Natural killer cell (primary cell): ENCODE data around the gene SPN. TPM values are rescaled to one million over a fixed set of nuclear protein-coding genes. Genes with fewer than 3 reads are reported as not detected.

Experiments
- ATAC-seq, 3 donors: fragments of 150-1000 bp in 2 of 3; fragments of 200-7000 bp in 1 of 3; cut with Tn5 transposase; 1 replicate in 1 of 3; 2 replicates in 2 of 3; pipeline ENCODE4 v1.10.0; 2021; ENCODE audit warnings: mild to moderate bottlenecking in 2 of 3, moderate library complexity in 2 of 3
- DNase-seq, 2 donors: peaks; one replicate each; pipeline versions ENCODE4 v3.0.0 to v3.0.0-alpha.2; 2013 to 2021; ENCODE audit warnings: mixed read lengths in 1 of 2
- H3K27ac ChIP-seq: one replicate; pipeline ENCODE4 v1.5.1; 2013; ENCODE audit warnings: mild to moderate bottlenecking, low read length
- H3K27me3 ChIP-seq: one replicate; pipeline ENCODE4 v1.6.1; 2013; ENCODE audit warnings: low read length; ENCODE audit not compliant: control insufficient read depth, insufficient read depth
- H3K36me3 ChIP-seq: one replicate; pipeline ENCODE4 v1.6.1; 2013; ENCODE audit warnings: low read length; ENCODE audit not compliant: control insufficient read depth, insufficient read depth
- H3K4me1 ChIP-seq: one replicate; pipeline ENCODE4 v1.6.1; 2013; ENCODE audit warnings: low read length; ENCODE audit not compliant: control insufficient read depth, insufficient read depth
- H3K4me3 ChIP-seq: one replicate; pipeline ENCODE4 v1.5.1; 2013; ENCODE audit warnings: low read length
- H3K9me3 ChIP-seq: one replicate; pipeline ENCODE4 v1.6.1; 2013; ENCODE audit warnings: low read length; ENCODE audit not compliant: control insufficient read depth, insufficient read depth
- H3K27ac Mint-ChIP-seq, 2 donors: one replicate each; pipeline ENCODE4 v1.8.0; 2022; ENCODE audit warnings: mild to moderate bottlenecking in 2 of 2, mixed read lengths in 2 of 2, moderate library complexity in 1 of 2
- H3K27me3 Mint-ChIP-seq, 2 donors: one replicate each; pipeline ENCODE4 v1.8.0; 2022; ENCODE audit warnings: low read depth in 2 of 2, mixed read lengths in 2 of 2
- H3K36me3 Mint-ChIP-seq: one replicate; pipeline ENCODE4 v1.8.0; 2022; ENCODE audit warnings: mixed read lengths
- H3K4me1 Mint-ChIP-seq, 2 donors: one replicate each; pipeline ENCODE4 v1.8.0; 2022; ENCODE audit warnings: mixed read lengths in 2 of 2
- H3K4me3 Mint-ChIP-seq: one replicate; pipeline ENCODE4 v1.8.0; 2022; ENCODE audit warnings: mild to moderate bottlenecking, moderate library complexity, mixed read lengths
- H3K9me3 Mint-ChIP-seq, 2 donors: one replicate each; pipeline ENCODE4 v1.8.0; 2022; ENCODE audit warnings: mixed read lengths in 2 of 2
- CTCF ChIP-seq: fragments of 200-600 bp; IDR thresholded peaks from one replicate; pipeline ENCODE4 v1.8.0; 2022; ENCODE audit warnings: antibody characterized with exemption
- WGBS: methylation state at CpG from one replicate; pipeline ENCODE4 v1.1.7; 2013; ENCODE audit warnings: missing lambda C conversion rate; ENCODE audit not compliant: insufficient coverage; 5-methylcytosine and 5-hydroxymethylcytosine counted together
- intact Hi-C: fragments of 100-400 bp; cut with micrococcal nuclease; formaldehyde crosslinking; loops from one replicate; pipeline ENCODE4 v1.14.2; 2022
- total RNA-seq, 4 donors: library from RNA; stranded (reverse); fragments of 120-200 nt in 1 of 4; gene quantifications; one replicate each; pipeline versions ENCODE4 v1.2.3 to v1.2.4, GENCODE V29; 2013 to 2022

SPN gene
- total RNA-seq, 3 donors from 2014 or later (not counting 1 experiment from before 2014, with no cell fraction given) = 373 to 439 (median 435) TPM

- Mint-ChIP-seq H3K36me3 (no peaks in the 10 kb centered on the region), H3K4me3 (no peak overlapping the region), H3K27me3 (no peaks in the 10 kb centered on the region), H3K27ac (peak overlapping the region; percentile 8 to 19), H3K9me3 (no peaks in the 10 kb centered on the region), H3K4me1 (peaks cover 16 to 38% of the 10 kb centered on the region in 2 donors)
- DNase-seq (peak in 1 of 2 donors; percentile 51), ATAC-seq (peak in 2 of 3 donors; percentile 43 to 45)
- Histone ChIP-seq H3K4me3 (no peak overlapping the region), H3K27me3 (no peaks in the 10 kb centered on the region), H3K4me1 (peaks cover 34% of the 10 kb centered on the region), H3K27ac (no peak overlapping the region), H3K36me3 (peaks cover 4% of the 10 kb centered on the region), H3K9me3 (no peaks in the 10 kb centered on the region)
- TF ChIP-seq CTCF = no peak
- intact Hi-C loops = no loop called here
- 50% methylated on average over 2 of the region's 3 CpGs for WGBS
Observed at GRCh38 chr16:29675811-29676643, 13.0 kb downstream of the SPN start.

GRCh38 chr16:29676989-29677785 is 14.1 kb downstream of the SPN start:
- H3K4me1 ChIP-seq = peaks cover 30% of the 10 kb centered on the region
- no peak for ATAC-seq
- no peaks in the 10 kb centered on the region for H3K36me3 ChIP-seq
- no peak for TF ChIP-seq CTCF
- H3K27me3 Mint-ChIP-seq = no peaks in the 10 kb centered on the region
- no peaks in the 10 kb centered on the region for H3K27me3 ChIP-seq
- H3K36me3 Mint-ChIP-seq = no peaks in the 10 kb centered on the region
- no peak overlapping the region for H3K27ac ChIP-seq
- H3K9me3 ChIP-seq = no peaks in the 10 kb centered on the region
- no peak overlapping the region for H3K4me3 Mint-ChIP-seq
- no peak overlapping the region for H3K4me3 ChIP-seq
- H3K27ac Mint-ChIP-seq = peak overlapping the region in 1 of 2 donors; percentile 8
- intact Hi-C loops = no loop called here
- WGBS = 91% methylated on average over 23 of the region's 23 CpGs
- no peaks in the 10 kb centered on the region for H3K9me3 Mint-ChIP-seq
- peaks cover 10 to 33% of the 10 kb centered on the region in 2 donors for H3K4me1 Mint-ChIP-seq
- DNase-seq = no peak

- no peaks in the 10 kb centered on the region for H3K9me3 ChIP-seq
- H3K36me3 Mint-ChIP-seq = no peaks in the 10 kb centered on the region
- ATAC-seq (peak in 1 of 3 donors; percentile 11), DNase-seq (no peak)
- 72% methylated on average over 5 of the region's 5 CpGs for WGBS
- no peaks in the 10 kb centered on the region for H3K27me3 Mint-ChIP-seq
- H3K36me3 ChIP-seq = no peaks in the 10 kb centered on the region
- H3K27ac ChIP-seq = no peak within 1 kb of the TSS
- H3K4me3 Mint-ChIP-seq = peak within 1 kb of the TSS; percentile 76
- H3K4me1 ChIP-seq = peaks cover 27% of the 10 kb centered on the region
- peaks cover 10 to 24% of the 10 kb centered on the region in 2 donors for H3K4me1 Mint-ChIP-seq
- peak within 1 kb of the TSS; percentile 53 to 82 for H3K27ac Mint-ChIP-seq
- TF ChIP-seq CTCF = no peak
- H3K27me3 ChIP-seq = no peaks in the 10 kb centered on the region
- H3K4me3 ChIP-seq = no peak within 1 kb of the TSS
- intact Hi-C loops = no loop called here
- no peaks in the 10 kb centered on the region for H3K9me3 Mint-ChIP-seq
Observed at GRCh38 chr16:29678691-29679267, 15.7 kb downstream of the SPN start, which contains the start of gene QPRT. TSS of gene QPRT (plus strand) at chr16:29679180. CDS start at chr16:29679198, 18 bp downstream.
